Right lobe of liver (tissue), 6 donors: Measurements from ENCODE around the gene YBX2. TPM values are rescaled to one million over a fixed set of nuclear protein-coding genes. Genes with fewer than 3 reads are reported as not detected.
A peak's percentile ranks its signal among the peaks of the same experiment; 100 is the strongest.

Experiments
- ATAC-seq, 4 donors: fragments of 200-7000 bp; cut with Tn5 transposase; one replicate each; pipeline ENCODE4 v1.9.1; 2020; ENCODE audit warnings: mild to moderate bottlenecking in 4 of 4, moderate library complexity in 4 of 4
- DNase-seq, 3 donors: peaks; one replicate each; pipeline ENCODE4 v3.0.0-alpha.2; 2020
- H3K27ac ChIP-seq, 3 donors: fragments of 200-600 bp; one replicate each; pipeline ENCODE4 v1.8.0; 2022
- H3K27me3 ChIP-seq, 2 donors: fragments of 200-600 bp; one replicate each; pipeline ENCODE4 v1.8.0; 2022
- H3K36me3 ChIP-seq, 4 donors: fragments of 200-600 bp; sonication (generic) in 1 of 4; one replicate each; pipeline versions ENCODE4 v1.5.1 to v1.8.0; 2017 to 2022; ENCODE audit warnings: control low read depth in 1 of 4
- H3K4me1 ChIP-seq, 4 donors: fragments of 200-600 bp; sonication (generic) in 1 of 4; one replicate each; pipeline versions ENCODE4 v1.5.1 to v1.8.0; 2017 to 2022; ENCODE audit warnings: control low read depth in 1 of 4
- H3K4me3 ChIP-seq, 3 donors: fragments of 200-600 bp; one replicate each; pipeline ENCODE4 v1.8.0; 2022
- H3K9me3 ChIP-seq, 4 donors: fragments of 200-600 bp; sonication (generic) in 1 of 4; one replicate each; pipeline versions ENCODE4 v1.5.1 to v1.8.0; 2017 to 2022; ENCODE audit warnings: control low read depth in 1 of 4
- CTCF ChIP-seq, 4 donors: fragments of 200-600 bp in 3 of 4; fragments of 450-650 bp in 1 of 4; IDR thresholded peaks; one replicate each; pipeline versions ENCODE4 v1.5.1 to v1.8.0; 2016 to 2022; ENCODE audit warnings: antibody characterized with exemption in 4 of 4, mild to moderate bottlenecking in 2 of 4
- POLR2A ChIP-seq: fragments of 450-650 bp; IDR thresholded peaks from one replicate; pipeline ENCODE4 v1.6.1; 2017; ENCODE audit warnings: antibody characterized with exemption, mild to moderate bottlenecking
- WGBS: methylation state at CpG from one replicate; pipeline ENCODE4 v1.1.6; 2018; ENCODE audit warnings: low coverage, low lambda C conversion rate; ENCODE audit not compliant: insufficient coverage; ENCODE audit errors: missing lambda C conversion rate; 5-methylcytosine and 5-hydroxymethylcytosine counted together
- intact Hi-C, 2 donors: fragments of 100-400 bp; cut with DNase I; formaldehyde crosslinking; loops; one replicate each; pipeline versions ENCODE4 v1.11.2 to v1.14.1; 2022
- total RNA-seq, 6 experiments: library from RNA; depleted of rRNA in 2 of 6; stranded (reverse); fragments of >200 nt in 2 of 6; fragmentation: NEBNext Ultra II Directional in 3 of 6; extraction: Animal tissue kit (Norgen Biotek cat#: 25700) in 3 of 6; gene quantifications; one replicate each; pipeline versions ENCODE4 v1.1.0 to v1.2.4, GENCODE V29; 2016 to 2023
- donor health status: DM: no; HTN: yes; CAD: no.
- donor health status: DM: no; HTN: no; CAD: no.
- donor health status: DM: no; HTN: no; CAD: no.
- donor health status: DM: no; HTN: yes; CAD: no.
- donor health status: DM: no; HTN: yes; CAD: no.

YBX2 gene
- total RNA-seq, 6 experiments from 2014 or later: 0.27 to 1.7 (median 0.90) TPM

GRCh38 chr17:7328009-7328408 is 33.6 kb upstream of the YBX2 start:
- no peak for DNase-seq
- H3K27me3 ChIP-seq: no peaks in the 10 kb centered on the region
- no peaks in the 10 kb centered on the region for H3K9me3 ChIP-seq
- peaks cover 0 to 14% (median 3%) of the 10 kb centered on the region in 4 donors for H3K4me1 ChIP-seq
- H3K4me3 ChIP-seq: peak overlapping the region in 1 of 3 donors; percentile 100
- no peak for ATAC-seq
- no peak overlapping the region for H3K27ac ChIP-seq
- intact Hi-C loops: no loop called here
- no peak for TF ChIP-seq POLR2A
- 100% methylated on average over 1 of the region's 1 CpG for WGBS
- peaks cover 0 to 16% (median 5%) of the 10 kb centered on the region in 4 donors for H3K36me3 ChIP-seq

- H3K27me3 ChIP-seq: no peaks in the 10 kb centered on the region
- intact Hi-C loops: no loop called here
- no peak overlapping the region for H3K4me3 ChIP-seq
- DNase-seq (no peak), ATAC-seq (no peak)
- no peak for TF ChIP-seq POLR2A
- TF ChIP-seq CTCF (IDR thresholded peaks at IDR 0.05): no peak
- H3K9me3 ChIP-seq: no peaks in the 10 kb centered on the region
- H3K27ac ChIP-seq: no peak overlapping the region
- peaks cover 0 to 21% (median 7%) of the 10 kb centered on the region in 4 donors for H3K36me3 ChIP-seq
- peaks cover 0 to 14% (median 3%) of the 10 kb centered on the region in 4 donors for H3K4me1 ChIP-seq
- no CpG with 5 or more reads among the region's 17 CpGs for WGBS
These were observed 33.1 kb upstream of the YBX2 start for GRCh38 chr17:7327501-7327900.

- Histone ChIP-seq H3K9me3 (no peaks in the 10 kb centered on the region), H3K36me3 (peaks cover 0 to 26% (median 9%) of the 10 kb centered on the region in 4 donors), H3K27me3 (no peaks in the 10 kb centered on the region)
These were observed 32.6 kb upstream of the YBX2 start for GRCh38 chr17:7327056-7327455.

GRCh38 chr17:7326186-7326585 is 31.7 kb upstream of the YBX2 start:
- intact Hi-C loops: no loop called here
- H3K27me3 ChIP-seq: no peaks in the 10 kb centered on the region
- no peak for TF ChIP-seq POLR2A
- TF ChIP-seq CTCF (IDR thresholded peaks at IDR 0.05): no peak
- WGBS: 66% methylated on average over 3 of the region's 11 CpGs
- no peaks in the 10 kb centered on the region for H3K9me3 ChIP-seq
- peaks cover 0 to 33% (median 9%) of the 10 kb centered on the region in 4 donors for H3K36me3 ChIP-seq
- H3K27ac ChIP-seq: no peak overlapping the region
- peaks cover 0 to 14% (median 3%) of the 10 kb centered on the region in 4 donors for H3K4me1 ChIP-seq
- H3K4me3 ChIP-seq: no peak overlapping the region
- DNase-seq (no peak), ATAC-seq (no peak)

More at GRCh38 chr17:7327056-7327455, 32.6 kb upstream of the YBX2 start:
- WGBS: 93% methylated on average over 6 of the region's 7 CpGs
- Histone ChIP-seq H3K4me3 (no peak overlapping the region), H3K27ac (no peak overlapping the region), H3K4me1 (peaks cover 0 to 14% (median 3%) of the 10 kb centered on the region in 4 donors)
- intact Hi-C loops: no loop called here
- TF ChIP-seq POLR2A: no peak
- DNase-seq (no peak), ATAC-seq (no peak)

GRCh38 chr17:7325031-7325528 is 30.6 kb upstream of the YBX2 start:
- TF ChIP-seq POLR2A: no peak
- no peak for TF ChIP-seq CTCF (IDR thresholded peaks at IDR 0.05)
- Histone ChIP-seq H3K9me3 (no peaks in the 10 kb centered on the region), H3K4me1 (peaks cover 0 to 7% (median 3%) of the 10 kb centered on the region in 4 donors), H3K36me3 (peaks cover 0 to 42% (median 13%) of the 10 kb centered on the region in 4 donors), H3K27me3 (no peaks in the 10 kb centered on the region), H3K4me3 (no peak overlapping the region), H3K27ac (no peak overlapping the region)
- intact Hi-C loops: no loop called here
- ATAC-seq (no peak), DNase-seq (no peak)
- 94% methylated on average over 12 of the region's 19 CpGs for WGBS
